ENCODE results near the gene CDK14.

CDK14 gene

GRCh38 chr7:90972906-90973550 lies 376.9 kb downstream of the CDK14 start:
- DNase-seq = no peak

- DNase-seq = no peak
Observed at GRCh38 chr7:90977056-90977455, 380.9 kb downstream of the CDK14 start.

- no peak for DNase-seq
Observed at GRCh38 chr7:90980545-90980944, 384.4 kb downstream of the CDK14 start.

GRCh38 chr7:90982228-90982627 lies 386.1 kb downstream of the CDK14 start:
- DNase-seq = no peak

- DNase-seq = no peak
Observed at GRCh38 chr7:90984692-90985091, 388.6 kb downstream of the CDK14 start.

GRCh38 chr7:90988516-90988915 lies 392.4 kb downstream of the CDK14 start:
- DNase-seq = no peak

- DNase-seq = no peak
Observed at GRCh38 chr7:90988996-90989765, 393.1 kb downstream of the CDK14 start.

GRCh38 chr7:90994121-90994520 lies 398.0 kb downstream of the CDK14 start:
- DNase-seq = no peak

GRCh38 chr7:90994601-90995000 lies 398.5 kb downstream of the CDK14 start:
- DNase-seq = no peak

- no peak for DNase-seq
Observed at GRCh38 chr7:90995996-90996395, 399.9 kb downstream of the CDK14 start.

- no peak for DNase-seq
Observed at GRCh38 chr7:90999989-91000979, 404.2 kb downstream of the CDK14 start.

GRCh38 chr7:91005024-91005423 lies 408.9 kb downstream of the CDK14 start:
- DNase-seq = no peak

- no peak for DNase-seq
Observed at GRCh38 chr7:91005841-91006240, 409.7 kb downstream of the CDK14 start.

- no peak for DNase-seq
Observed at GRCh38 chr7:91007371-91007770, 411.2 kb downstream of the CDK14 start.

- no peak for DNase-seq
Observed at GRCh38 chr7:91013078-91013477, 417.0 kb downstream of the CDK14 start.

GRCh38 chr7:91019686-91020385 lies 423.7 kb downstream of the CDK14 start:
- DNase-seq = no peak

GRCh38 chr7:91020636-91021385 lies 424.7 kb downstream of the CDK14 start:
- DNase-seq = no peak

- no peak for DNase-seq
Observed at GRCh38 chr7:91021956-91022355, 425.8 kb downstream of the CDK14 start.

- no peak for DNase-seq
Observed at GRCh38 chr7:91025906-91026390, 429.8 kb downstream of the CDK14 start.

GRCh38 chr7:91029688-91030087 lies 433.6 kb downstream of the CDK14 start:
- DNase-seq = no peak

- DNase-seq = no peak
Observed at GRCh38 chr7:91030680-91031380, 434.7 kb downstream of the CDK14 start.

Data from activated T-cell treated with anti-CD3 and anti-CD28 coated beads, Interleukin-2, amount 50 U/mL, for 48 hours (primary cell).